Gastroesophageal sphincter (tissue), 3 donors: Measurements from ENCODE around the gene GGCX.

ENCODE experiments used
- CTCF ChIP-seq, 4 experiments: fragments of 200-600 bp in 2 of 4; fragments of 450-650 bp in 2 of 4; sonication (generic) in 1 of 4; IDR thresholded peaks; one replicate each; pipeline ENCODE4 v1.5.1; 2017 to 2019; ENCODE audit warnings: antibody characterized with exemption in 4 of 4, mild to moderate bottlenecking in 2 of 4, moderate library complexity in 2 of 4
- POLR2A ChIP-seq, 2 donors: fragments of 450-650 bp; IDR thresholded peaks; one replicate each; pipeline ENCODE4 v1.6.1; 2017; ENCODE audit warnings: antibody characterized with exemption in 2 of 2, mild to moderate bottlenecking in 2 of 2, moderate library complexity in 1 of 2
- POLR2AphosphoS5 ChIP-seq: sonication (generic); formaldehyde crosslinking; IDR thresholded peaks from one replicate; pipeline ENCODE4 v1.6.1; 2017; ENCODE audit warnings: antibody characterized with exemption

- TF ChIP-seq POLR2A (IDR thresholded peaks at IDR 0.05): no peak
- TF ChIP-seq CTCF (IDR thresholded peaks at IDR 0.05): no peak
- no peak for TF ChIP-seq POLR2AphosphoS5
These were observed 11.5 kb downstream of the GGCX start for GRCh38 chr2:85549826-85550225.
